GM12878 (cell line): ENCODE measurements around the gene VWA3B. TPM values are rescaled to one million over a fixed set of nuclear protein-coding genes. Genes with fewer than 3 reads are reported as not detected.

Experiments used
- ATAC-seq: fragments of 200-7000 bp; cut with Tn5 transposase; 3 replicates; pipeline ENCODE4 v1.9.1; 2020; ENCODE audit warnings: mild to moderate bottlenecking, moderate library complexity
- BruUV-seq: library from RNA; stranded (reverse); fragments of 400-500 nt; replicated peaks from 2 replicates; lab custom pipeline; 2021; lab: Mats Ljungman, UMichigan
- CTCF ChIA-PET: fragments of 300-600 bp; sonication (Branson Sonifier 250); formaldehyde crosslinking; extraction: SDS; loops from one replicate; lab custom pipeline; 2021; ENCODE audit warnings: inconsistent platforms; lab: Yijun Ruan, JAX
- POLR2A ChIA-PET: fragments of 350-600 bp; formaldehyde crosslinking; extraction: SDS; loops from one replicate; lab custom pipeline; 2021; ENCODE audit warnings: inconsistent platforms; lab: Charles Lee
- RAD21 ChIA-PET: fragments of 300-600 bp; sonication (Branson Sonifier 250); formaldehyde crosslinking; loops from one replicate; lab custom pipeline; 2023; ENCODE audit warnings: antibody characterized with exemption; ENCODE audit not compliant: unreplicated experiment; lab: Charles Lee
- SMC1A ChIA-PET: fragments of 300-600 bp; sonication (Branson Sonifier 250); formaldehyde crosslinking; loops from one replicate; lab custom pipeline; 2023; ENCODE audit not compliant: unreplicated experiment, uncharacterized antibody; lab: Charles Lee
- DNase-seq: peaks from one replicate; pipeline ENCODE4 v3.0.0-alpha.2; 2011; ENCODE audit warnings: low read depth, low spot score
- FAIRE-seq: peaks from 3 replicates; lab custom pipeline; 2011; peaks lifted over from hg19 to GRCh38; lab: Jason Lieb, UNC
- H2AFZ ChIP-seq: 2 replicates; pipeline ENCODE4 v1.6.0; 2011; ENCODE audit warnings: low read depth, low read length, control low read depth; ENCODE audit not compliant: control insufficient read depth
- H3K27ac ChIP-seq: 2 replicates; pipeline ENCODE4 v1.5.1; 2011; ENCODE audit warnings: control low read depth; ENCODE audit not compliant: control insufficient read depth, insufficient read depth
- H3K27me3 ChIP-seq, 2 experiments: replicated peaks in 1 of 2; 2 replicates each; pipeline versions ENCODE4 v1.6.0 to v1.6.1; 2011; ENCODE audit warnings: low read length in 1 of 2; ENCODE audit not compliant: control insufficient read depth in 2 of 2, insufficient read depth in 2 of 2
- H3K36me3 ChIP-seq, 2 experiments: 2 replicates each; pipeline ENCODE4 v1.5.1; 2011; ENCODE audit warnings: low read length in 1 of 2; ENCODE audit not compliant: control insufficient read depth in 2 of 2, insufficient read depth in 2 of 2
- H3K4me1 ChIP-seq: 2 replicates; pipeline ENCODE4 v1.6.1; 2011; ENCODE audit warnings: mild to moderate bottlenecking, low read length, moderate library complexity, mixed read lengths; ENCODE audit not compliant: control insufficient read depth, insufficient read depth
- H3K4me2 ChIP-seq: 2 replicates; pipeline ENCODE4 v1.6.0; 2011; ENCODE audit warnings: control low read depth; ENCODE audit not compliant: control insufficient read depth, insufficient read depth
- H3K4me3 ChIP-seq: fragments of 200-600 bp; sonication (generic); 2 replicates; pipeline ENCODE4 v1.5.1; 2016
- H3K79me2 ChIP-seq: 2 replicates; pipeline ENCODE4 v1.6.0; 2011; ENCODE audit warnings: low read length; ENCODE audit not compliant: control insufficient read depth, insufficient read depth
- H3K9ac ChIP-seq: 2 replicates; pipeline ENCODE4 v1.8.0; 2011; ENCODE audit warnings: low read length, control low read depth, mixed read lengths; ENCODE audit not compliant: control insufficient read depth, insufficient read depth
- H3K9me3 ChIP-seq: replicated peaks from 3 replicates; pipeline ENCODE4 v1.5.1; 2011; ENCODE audit warnings: mild to moderate bottlenecking, low read length; ENCODE audit not compliant: control insufficient read depth, insufficient read depth
- H4K20me1 ChIP-seq: 2 replicates; pipeline ENCODE4 v1.6.0; 2011; ENCODE audit not compliant: control insufficient read depth, insufficient read depth
- BCL11A ChIP-seq: IDR thresholded peaks from 2 replicates; pipeline ENCODE4 v1.6.1; 2011; ENCODE audit warnings: low read depth, low read length
- CBFB ChIP-seq: IDR thresholded peaks from 2 replicates; pipeline ENCODE4 v1.6.1; 2016; ENCODE audit warnings: antibody characterized with exemption, low read depth
- HDAC6 ChIP-seq: fragments of 200-600 bp; sonication (generic); IDR thresholded peaks from one replicate; pipeline ENCODE4 v1.8.0; 2017; ENCODE audit warnings: antibody characterized with exemption; ENCODE audit not compliant: unreplicated experiment
- NBN ChIP-seq: fragments of 450-650 bp; IDR thresholded peaks from 2 replicates; pipeline ENCODE4 v1.6.1; 2016
- NR2C2 ChIP-seq: IDR thresholded peaks from 2 replicates; pipeline ENCODE4 v1.6.1; 2011; ENCODE audit warnings: borderline replicate concordance, low read depth; ENCODE audit not compliant: control insufficient read depth, insufficient read length
- RFX5 ChIP-seq: IDR thresholded peaks from 2 replicates; pipeline ENCODE4 v1.6.1; 2011; ENCODE audit warnings: low read depth, low read length, improper control_type of control experiment
- SMAD5 ChIP-seq: IDR thresholded peaks from 2 replicates; pipeline ENCODE4 v1.6.1; 2016; ENCODE audit warnings: antibody characterized with exemption, low read depth
- SMC3 ChIP-seq: IDR thresholded peaks from 2 replicates; pipeline ENCODE4 v1.6.1; 2011; ENCODE audit warnings: low read length, improper control_type of control experiment, borderline replicate concordance
- TCF3 ChIP-seq: IDR thresholded peaks from 2 replicates; pipeline ENCODE4 v1.6.1; 2012; ENCODE audit warnings: low read depth, mild to moderate bottlenecking, low read length, borderline replicate concordance; ENCODE audit not compliant: insufficient read depth
- ZNF384 ChIP-seq: IDR thresholded peaks from 2 replicates; pipeline ENCODE4 v1.6.1; 2012; ENCODE audit warnings: low read depth, mild to moderate bottlenecking, low read length, improper control_type of control experiment, borderline replicate concordance
- WGBS: methylation state at CpG from one replicate; pipeline ENCODE4 v1.1.6; 2016; ENCODE audit warnings: low lambda C conversion rate; ENCODE audit not compliant: insufficient replicate concordance, insufficient coverage; ENCODE audit errors: missing lambda C conversion rate; 5-methylcytosine and 5-hydroxymethylcytosine counted together
- in situ Hi-C: fragments of 300-500 bp; cut with MboI; formaldehyde crosslinking; loops from 9 replicates; pipeline ENCODE4 v1.14.3; 2018; ENCODE audit warnings: mixed read lengths
- intact Hi-C: fragments of 100-400 bp; cut with micrococcal nuclease; formaldehyde crosslinking; loops from one replicate; pipeline ENCODE4 v1.14.2; 2022; ENCODE audit not compliant: unreplicated experiment
- polyA plus RNA-seq, 11 experiments: library from polyadenylated mRNA; depleted of rRNA in 4 of 11; unstranded in 6 of 11; stranded (reverse) in 5 of 11; fragments of >200 nt; fragmentation: Nextera tagmentation in 4 of 11; fragmentation: Illumina TruSeq in 1 of 11; extraction: Ambion mirVana in 4 of 11; extraction: Trizol in 1 of 11; gene quantifications; 1 replicate in 1 of 11; 2 replicates in 10 of 11; pipeline versions ENCODE4 v1.2.1 to v1.2.3, GENCODE V29; 2011 to 2016; ENCODE audit warnings: inconsistent platforms in 2 of 11, missing spikeins in 2 of 11, low read depth in 1 of 11
- total RNA-seq, 4 experiments: library from RNA; depleted of rRNA in 3 of 4; stranded (reverse); fragments of >200 nt in 3 of 4; fragmentation: Illumina TruSeq in 1 of 4; extraction: Trizol in 1 of 4; gene quantifications; 2 replicates each; pipeline versions ENCODE4 v1.2.1 to v1.2.3, GENCODE V29; 2013 to 2021
- TF ChIP-seq, protein P1 (sequence below): fragments of 450-650 bp; IDR thresholded peaks from 2 replicates; pipeline ENCODE4 v1.6.1; 2014; ENCODE audit warnings: mild to moderate bottlenecking

Gene VWA3B
- total and polyA plus RNA-seq, 10 of the 15 experiments (the other 5 are each of a cell fraction or from before 2014, with no cell fraction given), result 0.04 to 0.86 (median 0.19) TPM; not detected in 4

DNA sequence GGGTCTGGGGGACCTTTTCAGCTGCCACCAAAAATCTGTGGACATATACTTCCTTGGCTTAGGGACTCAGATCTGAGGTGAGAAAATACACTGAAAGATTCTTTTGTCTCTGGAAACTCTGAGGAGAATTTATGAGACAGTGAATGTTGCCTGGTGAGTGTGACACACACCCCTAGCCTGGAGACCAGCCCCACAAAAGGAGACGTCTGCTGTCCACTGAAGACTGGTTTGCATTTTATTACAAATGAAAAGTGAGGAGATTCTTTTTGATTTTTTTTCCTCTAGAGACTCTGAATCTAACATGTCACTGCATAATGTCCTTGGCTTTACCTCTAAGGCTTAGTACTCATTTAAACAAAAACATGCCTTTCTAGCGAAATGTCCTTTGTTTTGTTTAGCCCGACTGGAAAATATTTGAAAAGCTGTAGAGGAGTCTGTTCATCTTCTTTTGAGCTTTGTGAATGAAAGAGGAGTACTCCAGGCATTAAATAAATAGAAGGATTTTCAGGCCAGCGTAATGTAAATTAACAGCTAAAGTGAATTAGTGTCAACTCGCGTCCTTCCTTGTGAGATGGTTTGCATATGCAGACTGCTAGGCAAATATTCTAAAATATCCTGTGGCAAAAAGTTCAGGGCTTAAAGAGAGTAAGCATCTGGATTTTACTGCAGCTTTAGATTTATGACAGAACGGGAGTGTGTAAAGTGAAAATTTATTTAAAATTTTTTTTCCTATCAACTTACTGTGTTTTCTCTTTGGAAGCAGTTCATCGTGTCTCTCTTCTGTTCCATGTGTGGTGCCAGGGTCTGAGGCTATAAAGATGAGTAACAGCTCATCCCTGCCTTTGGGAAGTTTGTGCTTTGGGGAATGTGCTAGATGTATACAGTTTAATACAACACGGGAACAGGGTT, 125.4 kb downstream of the VWA3B start:
- ChIA-PET RAD21 (no interaction called here), CTCF (interaction anchor here (1.3 kb wide), 1 partner anchor 41 kb away, joined by 4 read pairs; no protein-coding TSS in a partner anchor), SMC1A (interaction anchor here (0.7 kb wide), 1 partner anchor 156 kb away, joined by 3 read pairs; no protein-coding TSS in a partner anchor), POLR2A (no interaction called here)
- no peak for FAIRE-seq
- no peak overlapping the region for H3K9ac ChIP-seq
- DNase-seq, result no peak
- no peaks in the 10 kb centered on the region for H4K20me1 ChIP-seq
- in situ Hi-C loops (no loop called here), intact Hi-C loops (no loop called here)
- H3K9me3 ChIP-seq, result no peaks in the 10 kb centered on the region; the same call in 2 of the 3 replicates
- no TSS peak for BruUV-seq
- no peaks in the 10 kb centered on the region for H3K36me3 ChIP-seq
- TF ChIP-seq TCF3 (no peak), BCL11A (no peak), NBN (no peak), ZNF384 (no peak), SMC3 (no peak), RFX5 (no peak), CBFB (no peak), HDAC6 (no peak), SMAD5 (no peak), NR2C2 (no peak)
- TF ChIP-seq, protein P1, sequence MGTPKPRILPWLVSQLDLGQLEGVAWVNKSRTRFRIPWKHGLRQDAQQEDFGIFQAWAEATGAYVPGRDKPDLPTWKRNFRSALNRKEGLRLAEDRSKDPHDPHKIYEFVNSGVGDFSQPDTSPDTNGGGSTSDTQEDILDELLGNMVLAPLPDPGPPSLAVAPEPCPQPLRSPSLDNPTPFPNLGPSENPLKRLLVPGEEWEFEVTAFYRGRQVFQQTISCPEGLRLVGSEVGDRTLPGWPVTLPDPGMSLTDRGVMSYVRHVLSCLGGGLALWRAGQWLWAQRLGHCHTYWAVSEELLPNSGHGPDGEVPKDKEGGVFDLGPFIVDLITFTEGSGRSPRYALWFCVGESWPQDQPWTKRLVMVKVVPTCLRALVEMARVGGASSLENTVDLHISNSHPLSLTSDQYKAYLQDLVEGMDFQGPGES, result no peak
- no peak overlapping the region for H3K4me3 ChIP-seq
- no peak overlapping the region for H3K27ac ChIP-seq
- no peaks in the 10 kb centered on the region for H3K4me1 ChIP-seq
- WGBS, result 31% methylated on average over 9 of the region's 9 CpGs
- no peak overlapping the region for H2AFZ ChIP-seq
- no peak overlapping the region for H3K4me2 ChIP-seq
- H3K27me3 ChIP-seq, result no peaks in the 10 kb centered on the region; a peak in 2 of 4 replicates
- no peak for ATAC-seq
- no peaks in the 10 kb centered on the region for H3K79me2 ChIP-seq
